ENCODE results near the gene CIC.

Gene CIC

DNA sequence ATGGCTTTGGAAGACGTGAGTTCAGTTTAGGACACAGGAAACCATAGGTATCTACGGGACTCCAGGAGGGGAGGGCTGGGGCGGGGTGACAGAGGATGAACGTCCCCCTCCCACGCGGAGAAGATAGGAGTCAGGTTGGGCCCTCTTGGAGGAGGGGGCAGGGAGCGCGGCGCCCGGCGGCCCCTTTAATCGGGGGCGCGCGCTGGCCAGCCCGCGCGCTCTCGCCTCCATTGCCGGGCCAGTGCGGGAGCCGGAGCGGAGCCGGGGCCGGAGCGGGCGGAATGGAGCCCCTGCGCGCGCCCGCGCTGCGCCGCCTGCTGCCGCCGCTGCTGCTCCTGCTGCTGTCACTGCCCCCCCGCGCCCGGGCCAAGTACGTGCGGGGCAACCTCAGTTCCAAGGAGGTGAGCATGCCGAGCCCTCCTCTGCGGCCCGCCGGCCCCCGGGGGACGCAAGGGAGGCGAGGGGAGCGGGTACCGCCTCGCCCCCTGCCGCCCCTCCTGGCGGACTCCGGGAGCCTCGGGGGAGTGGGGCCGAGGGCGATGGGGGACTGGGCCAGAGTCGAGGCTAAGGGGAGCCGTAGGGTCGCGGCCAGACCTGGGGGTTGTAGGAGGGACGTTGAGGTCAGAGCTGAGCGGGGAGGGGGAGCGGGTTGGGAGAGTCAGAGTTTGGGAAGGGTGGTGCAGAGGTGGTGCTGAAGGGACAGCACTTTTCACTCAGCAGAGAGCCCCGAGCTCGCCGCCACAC, 44.2 kb downstream of the CIC start, which contains the start of gene TMEM145:
TSS of gene TMEM145 (plus strand) at position 214 of the 744 bp plus-strand sequence. CDS start at position 282, 68 bp downstream.
- H3K4me3 ChIP-seq (replicated peaks in 1 of 2; ENCODE audit: low read depth in 2 of 2, low read length in 2 of 2), result peak within 1 kb of the TSS; percentile 19 to 42
- TF ChIP-seq, protein P1, sequence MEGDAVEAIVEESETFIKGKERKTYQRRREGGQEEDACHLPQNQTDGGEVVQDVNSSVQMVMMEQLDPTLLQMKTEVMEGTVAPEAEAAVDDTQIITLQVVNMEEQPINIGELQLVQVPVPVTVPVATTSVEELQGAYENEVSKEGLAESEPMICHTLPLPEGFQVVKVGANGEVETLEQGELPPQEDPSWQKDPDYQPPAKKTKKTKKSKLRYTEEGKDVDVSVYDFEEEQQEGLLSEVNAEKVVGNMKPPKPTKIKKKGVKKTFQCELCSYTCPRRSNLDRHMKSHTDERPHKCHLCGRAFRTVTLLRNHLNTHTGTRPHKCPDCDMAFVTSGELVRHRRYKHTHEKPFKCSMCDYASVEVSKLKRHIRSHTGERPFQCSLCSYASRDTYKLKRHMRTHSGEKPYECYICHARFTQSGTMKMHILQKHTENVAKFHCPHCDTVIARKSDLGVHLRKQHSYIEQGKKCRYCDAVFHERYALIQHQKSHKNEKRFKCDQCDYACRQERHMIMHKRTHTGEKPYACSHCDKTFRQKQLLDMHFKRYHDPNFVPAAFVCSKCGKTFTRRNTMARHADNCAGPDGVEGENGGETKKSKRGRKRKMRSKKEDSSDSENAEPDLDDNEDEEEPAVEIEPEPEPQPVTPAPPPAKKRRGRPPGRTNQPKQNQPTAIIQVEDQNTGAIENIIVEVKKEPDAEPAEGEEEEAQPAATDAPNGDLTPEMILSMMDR (IDR thresholded peaks at IDR 0.05; ENCODE audit: low read depth, low read length), result no peak
- DNase-seq (ENCODE audit: low read depth in 2 of 2), result peak; percentile 30 to 44

DNA sequence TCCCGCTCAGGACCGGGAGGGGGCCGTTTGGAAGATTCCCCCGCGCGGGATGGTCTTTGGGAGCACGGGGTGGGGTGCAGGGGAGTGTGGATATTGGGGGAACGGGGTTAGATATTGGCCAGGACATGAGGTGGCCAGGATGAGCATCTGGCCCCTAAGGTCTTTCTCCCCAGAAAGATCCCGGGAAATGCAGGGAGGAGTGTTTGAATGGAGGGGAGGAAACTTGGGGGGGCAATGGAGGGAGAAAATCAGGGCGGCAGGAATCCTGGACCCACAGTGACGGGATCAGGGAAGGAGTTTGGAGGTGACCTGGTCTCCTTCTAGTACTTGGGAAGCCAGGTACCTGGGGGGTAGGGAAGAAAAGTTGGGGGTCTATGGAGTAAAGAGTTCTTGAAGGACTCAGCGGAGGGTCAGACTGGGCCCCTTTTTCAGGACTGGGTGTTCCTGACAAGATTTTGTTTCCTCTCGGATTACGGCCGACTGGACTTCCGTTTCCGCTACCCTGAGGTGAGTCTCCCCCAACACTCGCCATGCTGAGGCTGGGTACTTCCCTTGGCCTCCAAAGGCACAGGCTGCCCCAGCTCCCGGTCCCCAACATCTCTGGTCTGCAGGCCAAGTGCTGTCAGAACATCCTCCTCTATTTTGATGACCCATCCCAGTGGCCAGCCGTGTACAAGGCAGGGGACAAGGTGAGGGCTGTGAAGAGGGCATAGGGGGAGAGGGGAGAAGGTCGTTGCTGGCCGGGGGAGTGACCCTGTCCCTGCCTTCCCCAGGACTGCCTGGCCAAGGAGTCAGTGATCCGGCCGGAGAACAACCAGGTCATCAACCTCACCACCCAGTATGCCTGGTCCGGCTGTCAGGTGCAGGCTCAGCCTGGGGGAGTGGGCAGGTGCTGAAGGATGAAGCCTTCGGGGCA, 45.0 kb downstream of the CIC start:
- H3K4me3 ChIP-seq (replicated peaks in 1 of 2; ENCODE audit: low read depth in 2 of 2, low read length in 2 of 2), result no peak overlapping the region
- DNase-seq (ENCODE audit: low read depth in 2 of 2), result no peak
- TF ChIP-seq, protein P1 (IDR thresholded peaks at IDR 0.05; ENCODE audit: low read depth, low read length), result peak; percentile 23

DNA sequence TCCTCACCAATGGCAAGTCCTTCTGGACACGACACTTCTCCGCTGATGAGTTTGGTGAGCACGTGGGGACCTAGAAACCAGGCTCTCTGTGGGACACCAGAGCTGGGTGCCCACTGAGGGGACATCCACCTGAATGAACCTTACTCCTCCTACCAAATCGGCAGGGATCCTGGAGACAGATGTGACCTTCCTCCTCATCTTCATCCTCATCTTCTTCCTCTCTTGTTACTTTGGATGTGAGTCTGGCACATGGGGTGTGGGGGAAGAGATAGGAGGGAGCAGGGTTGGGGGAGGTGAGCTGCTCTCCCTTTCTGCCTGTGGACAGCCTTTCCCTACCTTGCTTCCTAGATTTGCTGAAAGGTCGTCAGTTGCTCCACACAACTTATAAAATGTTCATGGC, 46.0 kb downstream of the CIC start:
- H3K4me3 ChIP-seq (replicated peaks in 1 of 2; ENCODE audit: low read depth in 2 of 2, low read length in 2 of 2), result no peak overlapping the region
- DNase-seq (ENCODE audit: low read depth in 2 of 2), result no peak
- TF ChIP-seq, protein P1 (IDR thresholded peaks at IDR 0.05; ENCODE audit: low read depth, low read length), result no peak

DNA sequence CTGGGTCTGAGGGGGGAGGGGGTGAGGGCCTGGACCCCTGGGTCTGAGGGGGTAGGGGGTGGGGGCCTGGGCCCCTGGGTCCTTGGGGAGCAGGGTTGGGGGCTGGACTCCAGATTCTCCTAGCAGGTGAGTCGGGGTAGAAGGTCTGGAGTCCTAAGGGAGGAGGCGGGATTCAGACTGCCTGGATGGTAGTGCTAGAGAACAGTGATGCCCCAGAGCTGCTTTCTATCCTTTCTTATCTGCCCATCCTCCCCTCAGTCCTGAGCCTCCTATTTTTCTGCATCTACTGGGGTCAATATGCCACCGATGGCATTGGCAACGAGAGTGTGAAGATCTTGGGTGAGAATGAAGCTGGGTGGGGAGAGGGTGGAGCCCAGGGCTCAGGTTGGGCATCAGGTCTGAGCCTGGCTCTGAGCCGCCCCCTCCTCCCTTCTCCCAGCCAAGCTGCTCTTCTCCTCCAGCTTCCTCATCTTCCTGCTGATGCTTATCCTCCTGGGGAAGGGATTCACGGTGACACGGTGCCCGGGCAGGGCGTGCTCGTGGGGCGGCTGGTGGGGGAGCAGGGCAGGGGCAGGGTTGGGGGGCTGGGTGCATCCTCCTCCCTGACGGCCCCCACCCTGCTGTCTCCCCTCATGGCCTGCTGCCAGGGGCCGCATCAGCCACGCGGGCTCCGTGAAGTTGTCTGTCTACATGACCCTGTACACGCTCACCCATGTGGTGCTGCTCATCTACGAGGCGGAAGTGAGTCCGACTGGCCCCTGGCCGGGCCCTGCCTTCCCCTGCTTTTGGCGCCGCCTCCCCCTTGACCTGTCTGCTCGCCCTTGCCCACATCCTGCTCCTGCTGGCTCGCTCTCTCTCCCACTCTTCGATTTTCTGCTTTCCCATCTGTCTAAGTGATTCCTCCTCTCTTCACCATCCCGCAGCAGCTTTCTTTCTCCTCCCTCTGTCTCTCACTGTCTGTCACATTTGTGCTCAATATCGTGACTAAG, 47.5 kb downstream of the CIC start:
- peak in 1 of 2 donors; percentile 51 for DNase-seq (ENCODE audit: low read depth in 2 of 2)
- TF ChIP-seq, protein P1 (IDR thresholded peaks at IDR 0.05; ENCODE audit: low read depth, low read length), result no peak
- H3K4me3 ChIP-seq (replicated peaks in 1 of 2; ENCODE audit: low read depth in 2 of 2, low read length in 2 of 2), result no peak overlapping the region

DNA sequence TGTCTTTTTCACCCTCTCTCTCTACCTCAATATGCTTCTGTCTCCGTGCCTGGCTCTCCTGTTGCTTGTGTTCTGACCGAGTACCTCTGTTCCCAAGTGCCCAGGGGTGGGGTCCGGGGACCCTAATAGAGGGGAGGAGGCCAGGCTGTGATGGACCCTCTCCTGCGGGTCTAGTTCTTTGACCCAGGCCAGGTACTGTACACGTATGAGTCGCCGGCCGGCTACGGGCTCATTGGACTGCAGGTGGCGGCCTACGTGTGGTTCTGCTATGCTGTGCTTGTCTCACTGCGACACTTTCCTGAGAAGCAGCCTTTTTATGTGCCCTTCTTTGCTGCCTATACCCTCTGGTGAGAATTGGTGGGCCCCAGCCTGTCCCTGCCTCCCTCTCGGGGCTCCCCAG, 48.5 kb downstream of the CIC start:
- DNase-seq (ENCODE audit: low read depth in 2 of 2), result no peak
- TF ChIP-seq, protein P1 (IDR thresholded peaks at IDR 0.05; ENCODE audit: low read depth, low read length), result no peak
- H3K4me3 ChIP-seq (replicated peaks in 1 of 2; ENCODE audit: low read depth in 2 of 2, low read length in 2 of 2), result no peak overlapping the region

DNA sequence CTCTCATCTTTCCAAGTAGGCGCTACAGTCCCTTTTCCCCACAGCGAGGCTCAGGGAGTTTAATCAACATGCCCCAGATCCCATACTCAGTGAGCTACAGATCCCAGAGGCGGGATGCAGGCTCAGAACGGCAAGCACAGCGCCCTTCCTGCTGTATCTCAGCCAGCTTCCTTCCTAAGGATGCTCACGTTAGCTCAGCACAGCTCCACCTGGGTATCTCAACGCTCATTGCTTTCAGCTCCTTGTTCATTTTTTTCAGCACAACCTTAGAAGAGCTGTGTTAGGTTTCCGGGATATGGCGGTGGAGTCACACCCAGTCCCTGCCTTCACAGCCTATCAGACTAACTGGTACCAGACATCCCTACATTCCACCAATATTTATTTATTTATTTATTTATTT, 53.3 kb downstream of the CIC start:
- TF ChIP-seq, protein P1 (IDR thresholded peaks at IDR 0.05; ENCODE audit: low read depth, low read length), result no peak
- no peak for DNase-seq (ENCODE audit: low read depth in 2 of 2)
- H3K4me3 ChIP-seq (replicated peaks in 1 of 2; ENCODE audit: low read depth in 2 of 2, low read length in 2 of 2), result no peak overlapping the region
